HG03095 (cell line): ENCODE measurements around the gene NANOS2.
A peak's percentile ranks its signal among the peaks of the same experiment; 100 is the strongest.

Experiments
- ATAC-seq: cut with Tn5 transposase; IDR thresholded peaks from one replicate; pipeline ENCODE4 v1.9.1; 2021; ENCODE audit warnings: moderate library complexity; ENCODE audit not compliant: unreplicated experiment

The NANOS2 gene

DNA sequence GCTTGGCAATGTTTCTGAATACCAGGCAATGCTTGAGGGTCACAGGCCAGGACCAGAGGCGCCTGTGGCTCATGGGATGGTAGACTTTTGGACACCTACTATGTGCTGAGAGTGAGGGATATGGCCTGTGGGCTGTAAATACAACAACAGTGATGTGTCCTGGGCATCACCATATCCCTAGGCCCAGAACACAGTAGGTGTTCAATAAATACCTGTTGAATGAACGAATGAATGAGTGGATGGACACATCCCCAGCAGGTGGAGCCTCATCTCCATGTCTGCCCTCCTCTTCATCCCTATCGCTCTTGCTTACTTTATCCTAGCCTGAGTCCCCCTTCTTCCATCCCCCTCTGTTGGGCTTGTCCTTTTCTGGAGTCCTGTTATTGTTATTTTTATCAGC is 16.5 kb upstream of the NANOS2 start:
- no peak for ATAC-seq

DNA sequence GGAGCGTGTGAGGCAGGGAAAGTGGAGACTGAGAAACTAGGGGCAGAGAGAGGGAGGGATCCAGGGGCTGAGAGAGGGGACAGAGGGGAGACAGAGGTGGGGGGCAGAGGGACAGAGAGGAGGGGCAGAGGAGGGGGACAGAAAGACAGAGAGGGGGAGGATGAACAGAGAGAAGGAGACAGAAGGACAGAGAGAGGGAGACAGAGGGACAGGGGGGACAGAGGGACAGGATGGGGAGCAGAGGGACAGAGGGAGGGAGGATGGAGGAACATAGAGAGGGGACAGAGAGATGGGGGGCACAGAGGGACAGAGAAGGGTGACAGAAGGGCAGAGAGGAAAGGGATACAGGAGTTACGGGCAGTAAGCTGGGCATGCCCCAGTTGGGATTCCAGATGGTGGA is 14.7 kb upstream of the NANOS2 start:
- no peak for ATAC-seq

DNA sequence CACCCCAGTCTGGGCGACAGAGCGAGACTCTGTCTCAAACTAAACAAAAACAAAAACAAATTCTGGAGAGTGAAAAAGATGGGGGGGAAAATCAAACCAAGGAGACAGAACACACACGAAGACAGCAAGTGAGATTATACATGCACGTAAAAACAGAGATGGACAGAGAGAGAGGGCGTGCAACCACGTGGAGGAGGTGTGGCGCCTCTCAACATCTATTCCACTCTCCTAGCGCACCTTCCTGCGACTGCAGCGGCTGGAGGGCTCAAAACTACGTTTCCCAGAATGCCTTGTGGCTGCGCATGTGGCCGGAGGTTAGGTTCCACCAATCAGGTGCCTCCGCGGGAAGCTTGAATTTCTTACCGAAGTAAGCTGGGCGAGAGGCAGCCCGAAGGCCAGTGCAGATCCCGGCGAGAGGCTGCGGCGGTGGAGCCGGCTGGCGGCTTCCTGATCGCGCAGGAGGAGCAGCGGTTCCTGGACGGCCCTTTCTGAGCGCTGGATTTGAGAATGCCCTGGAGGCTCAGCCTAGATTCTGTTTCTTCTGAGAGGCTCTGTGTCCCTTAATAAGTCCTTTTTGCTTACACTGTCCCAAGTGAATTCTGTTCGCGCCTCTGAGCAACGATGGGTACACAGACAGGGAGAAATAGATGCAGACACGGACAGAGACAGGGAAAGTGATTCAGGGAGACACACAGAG is 13.1 kb upstream of the NANOS2 start:
- ATAC-seq: no peak

DNA sequence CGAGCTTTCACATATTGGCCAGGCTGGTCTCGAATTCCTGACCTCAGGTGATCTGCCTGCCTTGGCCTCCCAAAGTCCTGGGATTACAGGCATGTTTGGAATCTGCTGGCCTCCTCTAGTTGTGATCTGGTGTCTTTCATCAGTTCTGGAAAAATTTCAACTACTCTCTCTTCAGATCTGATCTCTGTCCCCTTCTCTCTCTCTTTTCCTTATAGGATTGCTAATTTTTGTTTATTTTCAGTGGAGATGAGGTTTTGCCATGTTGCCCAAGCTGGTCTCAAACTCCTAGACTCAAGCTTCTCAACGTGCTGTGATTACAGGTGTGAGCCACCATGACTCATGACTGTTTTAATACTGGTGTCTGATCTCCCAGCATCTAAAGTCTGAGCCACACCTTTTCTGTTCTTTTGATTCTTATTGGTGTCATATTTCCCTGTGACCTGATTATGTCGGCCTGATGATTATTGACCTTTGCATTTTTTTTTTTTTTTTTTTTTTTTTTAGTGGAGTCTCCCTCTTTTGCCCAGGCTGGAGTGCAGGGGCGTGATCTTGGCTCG is 10.4 kb upstream of the NANOS2 start:
- no peak for ATAC-seq

DNA sequence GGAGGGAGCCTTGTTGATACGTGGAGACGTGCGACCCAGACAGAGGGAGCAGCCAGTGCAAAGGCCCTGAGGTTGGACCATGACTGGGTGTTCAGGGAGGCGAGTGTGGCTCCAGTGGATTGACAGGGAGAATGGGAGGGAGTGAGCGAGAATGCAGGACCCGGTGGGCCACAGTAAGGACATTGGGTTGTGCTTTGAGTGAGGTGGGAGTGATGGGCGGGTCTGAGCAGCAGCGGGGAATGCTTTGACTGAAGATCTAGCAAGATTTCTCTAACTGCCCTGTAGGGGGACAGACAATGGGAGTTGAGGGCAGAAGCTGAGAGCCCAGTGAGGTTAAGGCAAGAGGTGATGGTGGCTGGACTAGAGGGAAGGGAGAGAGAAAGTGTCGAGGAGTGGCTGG is 7.7 kb upstream of the NANOS2 start:
- ATAC-seq: no peak

DNA sequence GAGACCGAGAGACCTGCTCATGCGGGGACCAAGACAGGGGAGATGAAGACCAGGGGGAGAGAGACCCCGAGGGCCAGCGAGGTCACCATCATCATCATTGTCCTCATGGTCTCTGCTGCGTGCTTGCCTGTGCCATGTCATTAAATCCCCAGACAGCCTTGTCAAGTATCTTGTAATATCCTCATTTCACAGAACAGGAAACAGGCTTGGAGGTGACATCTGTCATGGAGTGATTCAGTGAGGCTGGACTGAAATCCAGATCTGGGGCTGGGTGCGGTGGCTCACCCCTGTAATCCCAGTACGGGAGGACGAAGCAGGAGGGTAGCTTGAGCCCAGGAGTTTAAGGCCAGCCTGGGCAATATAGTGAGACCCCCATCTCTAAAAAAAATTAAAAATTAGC is 5.9 kb upstream of the NANOS2 start:
- ATAC-seq: no peak

DNA sequence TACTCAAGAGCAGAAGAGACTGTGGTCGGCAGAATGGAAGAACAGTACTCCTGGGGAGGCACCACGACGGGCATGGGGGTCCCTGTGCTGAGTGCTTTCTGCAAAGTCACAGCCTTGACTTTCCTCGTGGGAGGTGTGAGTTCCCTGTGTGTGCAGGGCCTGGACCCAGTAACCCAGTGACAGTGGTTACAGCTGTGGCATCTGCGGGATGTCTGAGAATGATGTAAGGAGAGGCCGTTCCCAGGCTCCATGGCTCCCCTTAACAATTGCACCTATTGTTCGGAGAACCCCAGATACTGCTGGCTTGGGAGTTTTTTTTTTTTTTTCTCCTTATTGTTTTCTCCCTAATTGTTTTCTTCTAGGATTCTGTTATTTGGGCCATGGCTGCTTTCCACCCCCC is 5.1 kb upstream of the NANOS2 start:
- ATAC-seq: no peak

DNA sequence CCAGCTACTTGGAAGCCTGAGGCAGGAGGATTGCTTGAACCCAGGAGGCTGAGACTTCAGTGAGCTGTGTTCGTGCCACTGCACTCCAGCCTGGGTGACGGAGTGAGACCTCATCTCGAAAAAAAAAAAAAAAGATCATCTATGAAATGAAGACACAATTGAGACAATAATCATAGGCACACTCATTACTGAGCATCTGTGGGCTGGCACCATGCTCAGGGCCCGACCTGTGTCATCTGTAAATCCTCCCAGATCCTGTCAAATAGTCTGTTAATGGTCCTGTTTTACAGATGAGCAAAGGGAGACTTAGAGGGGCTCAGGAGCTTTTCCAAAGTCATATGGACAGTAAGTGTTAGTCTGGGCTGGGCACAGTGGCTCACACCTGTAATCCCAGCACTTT is 4.1 kb upstream of the NANOS2 start:
- ATAC-seq: no peak

DNA sequence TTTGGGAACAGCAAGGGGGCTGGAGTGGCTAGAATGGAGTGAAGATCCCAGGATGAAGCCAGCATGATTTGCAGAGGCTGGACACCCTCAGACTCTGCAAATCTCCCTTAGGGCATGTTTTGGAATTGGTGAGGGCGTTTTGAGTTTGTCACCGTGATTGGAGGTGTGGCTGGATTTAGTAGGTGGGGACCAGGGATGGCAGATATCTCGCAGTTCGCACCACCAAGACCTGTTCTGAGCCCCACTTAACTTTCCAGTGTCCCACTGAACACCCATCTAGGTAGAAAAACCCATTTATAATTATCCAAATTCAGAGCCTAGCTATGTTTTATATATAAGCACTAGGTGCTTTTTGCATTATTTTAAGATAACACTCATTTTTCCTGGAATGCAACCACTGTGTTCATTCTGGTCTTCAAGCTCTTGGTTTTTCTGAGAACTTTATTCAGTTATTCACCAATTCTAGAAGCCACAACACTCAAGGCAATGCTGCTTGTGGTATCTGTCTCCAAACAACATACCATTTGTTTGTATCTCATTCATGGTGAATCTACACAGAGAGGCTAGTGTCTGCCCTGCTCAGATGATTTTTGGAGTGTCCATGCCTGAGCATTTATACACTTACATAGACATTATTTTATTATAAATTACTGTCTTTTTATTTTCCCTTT is 3.0 kb upstream of the NANOS2 start:
- ATAC-seq: no peak

DNA sequence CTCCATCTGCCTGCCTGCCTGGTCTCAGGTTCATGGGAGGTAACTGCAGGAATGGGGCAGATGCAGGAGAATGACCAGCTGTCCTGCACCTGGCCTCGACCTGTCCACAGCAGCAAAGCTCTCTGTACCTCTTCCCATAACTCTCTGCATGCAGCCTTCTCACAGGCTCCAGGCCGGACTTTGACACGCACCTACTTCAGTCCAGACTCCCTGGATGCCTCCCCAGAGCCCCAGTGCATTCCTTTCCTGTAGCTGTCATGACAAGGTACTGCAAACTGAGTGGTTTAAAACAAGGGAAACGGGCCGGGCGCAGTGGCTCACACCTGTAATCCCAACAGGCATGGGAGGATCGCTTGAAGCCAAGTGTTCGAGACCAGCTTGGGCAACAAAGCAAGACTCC is 3.3 kb downstream of the NANOS2 start:
- ATAC-seq: no peak

DNA sequence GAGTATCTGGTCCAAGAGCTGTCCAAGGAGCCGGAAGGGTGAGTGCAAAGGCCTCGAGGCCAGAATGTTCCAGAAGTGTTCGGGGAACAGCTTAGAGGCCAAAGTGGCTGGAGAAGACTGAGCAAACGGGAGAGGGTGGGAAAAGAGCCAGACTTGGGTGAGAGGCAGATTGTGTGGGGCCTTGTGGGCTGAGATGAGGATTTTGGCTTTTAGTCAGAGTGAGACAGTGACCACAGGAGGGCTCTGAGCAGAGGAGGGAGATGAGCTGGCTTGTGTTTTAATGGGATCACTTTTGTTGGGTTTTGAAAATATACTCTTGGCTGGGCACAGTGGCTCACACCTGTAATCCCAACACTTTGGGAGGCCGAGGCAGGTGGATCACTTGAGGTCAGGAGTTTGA is 5.6 kb downstream of the NANOS2 start:
- ATAC-seq: no peak

DNA sequence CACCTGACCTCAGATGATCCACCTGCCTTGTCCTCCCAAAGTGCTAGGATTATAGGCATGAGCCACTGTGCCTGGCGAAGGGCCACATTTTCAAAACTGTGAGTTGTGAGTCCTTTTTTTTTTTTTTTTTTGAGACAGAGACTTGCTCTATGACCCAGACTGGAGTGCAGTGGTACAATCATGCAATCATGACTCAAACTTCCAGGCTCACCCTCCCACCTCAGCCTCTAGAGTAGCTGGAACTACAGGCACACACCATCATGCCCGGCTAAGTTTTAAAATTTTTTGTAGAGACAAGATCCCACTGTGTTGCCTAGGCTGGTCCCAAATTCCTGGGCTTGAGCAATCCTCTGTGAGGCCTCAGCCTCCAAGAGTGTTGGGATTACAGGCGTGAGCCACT is 8.4 kb downstream of the NANOS2 start:
- no peak for ATAC-seq

DNA sequence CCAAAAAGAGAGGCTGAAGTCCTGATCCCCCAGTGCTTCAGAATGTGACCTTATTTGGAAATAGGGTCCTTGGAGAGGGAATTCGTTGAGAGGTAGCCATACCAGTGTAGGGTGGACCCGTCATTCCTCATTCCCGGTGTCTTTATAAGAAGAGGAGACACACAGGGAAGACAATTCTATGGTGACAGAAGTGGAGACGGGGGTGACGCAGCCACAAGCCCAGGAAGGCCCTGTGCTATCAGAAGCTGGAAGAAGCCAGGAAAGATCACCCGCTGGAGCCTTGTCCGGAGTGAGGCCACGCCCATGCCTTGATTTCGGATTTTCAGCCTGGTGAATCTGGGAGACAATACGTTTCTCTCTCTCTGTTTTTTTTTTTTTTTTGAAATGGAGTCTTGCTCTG is 9.6 kb downstream of the NANOS2 start:
- ATAC-seq: no peak

DNA sequence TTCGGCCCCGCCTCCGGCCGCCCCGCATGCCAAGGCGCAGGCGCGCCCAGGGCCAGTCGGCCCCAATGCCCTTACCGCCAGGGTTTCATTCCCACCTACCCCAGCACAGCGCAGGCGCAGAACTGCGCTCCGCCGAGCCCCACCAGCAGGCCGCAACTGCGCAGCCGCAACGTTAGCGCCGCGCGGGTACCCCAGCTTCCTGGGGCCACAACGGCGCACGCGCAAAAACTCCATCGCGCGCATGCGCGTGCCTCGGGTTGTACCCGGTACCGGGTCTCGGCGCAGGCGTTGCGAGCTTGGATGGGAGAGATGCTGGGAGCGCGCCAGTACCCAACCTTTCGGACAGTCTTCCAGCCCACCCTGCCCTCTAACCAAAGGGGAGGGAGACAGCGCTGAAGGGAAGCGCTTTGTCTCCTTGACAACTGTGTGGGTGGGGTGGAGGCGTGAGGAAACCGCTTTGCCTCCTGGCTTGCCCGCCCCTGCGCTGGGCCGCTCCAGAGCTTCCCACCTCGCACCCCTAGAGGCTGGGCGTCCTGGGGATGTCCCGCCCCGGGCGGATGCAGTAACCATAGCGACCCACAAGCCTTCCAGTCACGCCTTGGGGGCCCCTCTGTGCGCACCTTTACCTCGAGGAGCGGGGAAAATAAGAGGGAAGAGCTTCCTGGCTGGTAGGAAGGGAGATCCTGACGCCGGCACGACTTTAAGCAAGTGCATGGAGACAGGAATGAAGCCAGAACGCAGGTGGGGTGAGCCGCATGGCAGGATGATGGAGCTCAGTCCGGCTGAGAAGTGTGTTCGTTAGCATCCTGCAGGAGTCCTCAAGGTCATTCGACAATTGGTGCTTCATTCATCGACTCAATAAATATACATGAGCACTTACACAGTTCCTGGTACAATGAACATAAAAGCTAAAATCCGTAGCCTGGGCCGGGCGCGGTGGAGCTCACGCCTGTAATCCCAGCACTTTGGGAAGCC is 11.6 kb downstream of the NANOS2 start:
- peak; percentile 68 for ATAC-seq

DNA sequence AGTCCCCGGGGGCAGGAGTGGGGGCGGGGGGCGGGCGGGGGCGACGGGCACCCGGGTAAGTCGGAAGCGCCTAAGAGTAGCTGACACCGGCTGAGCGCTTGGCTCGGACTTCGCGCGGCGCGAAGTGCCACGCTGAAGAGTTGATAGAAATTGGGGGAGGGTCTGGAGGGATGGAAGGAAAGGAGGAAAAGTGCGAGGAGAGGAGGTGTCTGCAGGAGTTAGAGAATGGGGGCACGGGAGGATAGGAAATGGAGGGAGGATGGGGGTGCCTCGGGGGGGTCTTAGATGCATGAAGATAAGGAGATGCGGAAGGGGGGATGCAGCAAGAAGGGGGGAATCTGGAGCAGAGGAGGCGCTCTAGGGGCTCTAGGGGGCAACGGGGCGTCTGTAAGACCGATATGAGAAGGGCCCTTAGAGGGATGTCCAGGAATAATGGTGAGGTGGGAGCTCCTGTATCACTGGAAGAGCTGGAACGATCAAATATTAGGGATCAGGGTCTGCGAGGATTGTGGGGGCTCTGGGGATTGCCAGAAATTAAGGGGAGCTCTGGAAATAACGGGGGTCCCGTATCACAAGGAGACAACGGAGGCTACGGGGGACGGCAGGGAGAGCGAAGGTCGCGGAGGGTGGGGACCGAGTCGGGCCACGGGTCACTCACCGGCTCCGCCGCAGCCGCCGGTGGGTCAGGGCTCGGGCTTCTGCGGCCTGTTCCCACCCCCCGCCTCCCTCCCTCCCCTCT is 12.5 kb downstream of the NANOS2 start, which contains the start of gene MYPOP:
TSS of gene MYPOP (minus strand) at position 702 of the 739 bp plus-strand sequence. CDS start 840 bp downstream, outside the sequence.
- ATAC-seq: no peak

DNA sequence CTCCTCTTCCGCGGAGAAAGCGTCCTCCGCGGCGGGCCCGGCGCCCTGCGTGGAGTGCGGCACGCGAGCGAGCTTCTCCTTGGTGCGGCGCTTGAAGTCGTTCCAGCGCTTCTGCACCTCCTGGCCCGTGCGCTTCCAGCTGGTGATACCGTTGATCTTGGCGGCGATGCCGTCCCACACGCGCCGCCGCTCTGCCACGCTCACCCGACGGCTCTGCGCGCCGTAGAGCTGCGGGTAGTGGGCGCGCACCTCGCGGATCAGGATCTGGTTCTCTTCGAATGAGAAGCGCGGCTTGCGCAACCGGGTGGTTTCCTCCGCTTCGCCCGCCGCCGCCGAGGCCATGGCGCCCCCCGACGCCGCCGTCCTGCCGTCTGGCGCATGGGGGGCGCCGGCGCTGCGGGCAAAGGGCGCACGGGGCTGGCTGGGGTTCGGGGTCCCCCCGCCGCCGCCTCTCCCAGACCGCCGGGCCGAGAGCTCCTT is 13.1 kb downstream of the NANOS2 start:
- ATAC-seq: no peak

DNA sequence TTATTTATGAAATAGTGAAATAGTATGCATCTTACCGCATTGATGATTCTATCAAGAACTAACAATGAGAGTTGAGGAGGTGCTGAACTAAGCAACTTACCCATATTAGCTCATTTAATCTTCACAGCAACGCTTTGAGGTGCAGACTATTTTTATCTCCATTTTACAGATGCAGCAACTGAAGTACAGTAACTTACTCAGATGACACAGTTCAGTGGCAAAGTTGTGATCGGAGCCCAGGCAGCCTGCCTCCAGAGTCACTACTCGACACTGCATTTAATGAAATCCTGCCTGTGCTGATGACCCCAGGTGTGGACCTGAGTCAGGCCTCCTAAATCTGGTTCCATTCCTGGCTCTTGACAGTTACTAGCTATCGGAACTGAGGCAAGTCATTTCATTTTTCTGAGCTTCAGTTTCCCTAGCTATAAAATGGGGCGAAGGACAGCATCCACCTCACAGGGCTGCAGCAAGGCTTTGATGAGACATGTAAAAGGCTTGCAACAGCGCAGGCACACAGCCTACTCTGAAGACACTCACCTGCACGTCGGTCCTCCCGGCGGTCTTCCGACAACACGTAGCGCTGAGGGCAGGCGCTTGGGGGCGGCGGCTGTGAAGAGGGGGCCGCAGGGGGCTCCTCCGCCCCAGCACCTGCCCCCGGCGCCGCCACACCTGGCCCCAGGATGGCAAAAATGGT is 13.7 kb downstream of the NANOS2 start:
- no peak for ATAC-seq

DNA sequence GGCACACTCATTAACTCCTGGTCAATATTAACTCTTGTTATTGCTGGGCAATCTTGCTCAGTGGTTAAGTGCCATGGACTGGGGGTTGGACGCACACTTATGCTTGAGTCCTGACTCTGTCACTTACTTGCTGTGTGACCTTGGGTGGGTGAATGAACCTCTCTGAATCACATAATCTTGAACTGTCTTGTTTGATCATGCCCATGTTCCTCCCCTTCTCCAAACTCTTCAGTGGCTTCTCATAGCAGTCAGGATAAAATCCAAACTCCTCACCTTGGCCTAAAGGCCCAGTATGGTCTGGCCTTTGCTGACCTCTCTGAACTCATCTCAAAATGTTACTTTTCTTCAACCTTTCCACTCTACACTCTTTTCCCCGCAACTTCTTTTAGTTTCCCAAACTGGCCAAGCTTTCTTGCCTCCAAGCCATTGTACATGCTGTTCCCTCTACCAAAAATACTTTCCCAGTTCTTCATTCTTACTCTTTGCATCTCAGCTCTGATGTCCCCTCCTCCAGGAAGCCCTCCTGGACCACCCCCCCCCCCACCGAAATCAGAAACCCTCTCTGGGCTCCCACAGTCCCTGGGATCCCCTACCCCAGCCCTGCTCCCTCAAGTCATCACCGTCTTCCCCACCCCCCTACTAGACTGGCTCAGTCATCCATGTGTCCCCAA is 14.5 kb downstream of the NANOS2 start:
- no peak for ATAC-seq

DNA sequence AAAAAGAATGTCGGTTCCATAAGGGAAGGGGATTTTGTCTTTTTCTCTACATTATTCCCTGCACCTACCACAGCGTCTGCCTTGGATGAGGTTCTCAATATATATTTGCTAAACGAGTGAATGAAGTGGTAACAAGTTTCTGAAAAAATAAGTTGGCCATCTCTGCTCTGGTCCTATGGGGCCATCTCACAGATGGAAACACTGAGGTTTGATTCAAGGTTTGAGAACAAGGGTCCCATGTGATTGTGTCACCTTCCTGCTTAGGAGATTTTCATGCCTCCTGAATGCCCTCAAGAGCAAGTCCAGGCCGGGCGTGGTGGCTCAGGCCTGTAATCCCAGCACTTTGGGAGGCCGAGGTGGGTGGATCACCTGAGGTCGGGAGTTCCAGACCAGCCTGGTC is 15.3 kb downstream of the NANOS2 start:
- ATAC-seq: no peak
